ENCODE data around the gene COL6A1. TPM values are rescaled to one million over a fixed set of nuclear protein-coding genes. Genes with fewer than 3 reads are reported as not detected.

Gene COL6A1
- polyA plus RNA-seq, 1 of the 3 experiments (the other 2 are of a cell fraction), result 107 TPM

DNA sequence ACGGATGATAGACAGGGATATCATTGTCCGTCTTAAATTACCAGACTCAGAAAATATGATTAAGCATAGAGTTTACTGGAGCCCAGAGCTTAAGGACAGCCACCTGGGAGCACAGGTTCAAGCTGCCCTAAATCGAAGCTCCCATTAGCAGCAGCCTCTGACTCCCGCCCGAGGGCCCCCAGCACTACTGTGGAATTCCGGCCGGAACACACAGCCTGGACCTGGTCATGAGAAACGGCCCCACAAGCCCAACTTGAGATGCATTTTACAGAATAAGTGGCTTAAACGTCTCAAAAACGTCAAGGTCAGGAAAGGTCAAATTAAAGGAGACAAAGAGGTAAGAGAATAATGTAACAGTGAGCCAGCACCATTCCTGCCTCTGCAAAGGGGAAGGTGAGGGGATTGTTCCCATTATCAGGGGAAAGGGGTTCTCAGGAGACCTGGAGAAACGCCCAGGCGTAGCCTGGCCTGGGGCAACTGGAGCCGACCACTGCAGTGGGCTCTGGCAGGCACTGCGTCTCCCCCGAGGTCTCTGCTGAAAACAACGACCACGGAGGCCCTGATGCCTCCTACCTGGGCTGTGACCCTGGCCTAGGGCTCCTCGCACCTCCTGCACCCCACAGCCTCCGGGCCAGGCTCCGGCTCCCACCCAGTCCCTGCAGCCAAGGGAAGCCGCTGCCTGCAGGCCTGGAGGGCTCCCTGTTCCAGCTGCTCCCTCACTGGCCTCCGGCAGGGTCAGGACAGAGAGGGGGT is 11.5 kb upstream of the COL6A1 start:
- Histone ChIP-seq H3K27me3 (ENCODE audit: insufficient read depth) (no peaks in the 10 kb centered on the region), H3K4me2 (no peak overlapping the region), H3K36me3 (replicated peaks in 1 of 2; ENCODE audit: control insufficient read depth in 1 of 2, insufficient read depth in 2 of 2, low read length in 1 of 2) (no peaks in the 10 kb centered on the region), H3K79me2 (ENCODE audit: insufficient read depth) (no peaks in the 10 kb centered on the region), H3K9me2 (no peaks in the 10 kb centered on the region), H3K27ac (ENCODE audit: low read depth in 2 of 2, low read length in 1 of 2) (peak overlapping the region in 1 of 2 experiments; percentile 98; a peak in 1 of 4 replicates), H2AFZ (ENCODE audit: low read depth) (no peak overlapping the region), H3K4me1 (ENCODE audit: control insufficient read depth in 1 of 2, insufficient read depth in 2 of 2, low read depth in 1 of 2, low read length in 1 of 2) (peaks cover 19 to 51% of the 10 kb centered on the region in 2 experiments; a peak in 3 of 4 replicates), H4K20me1 (ENCODE audit: insufficient read depth) (no peaks in the 10 kb centered on the region), H3K4me3 (ENCODE audit: low read depth in 2 of 2, low read length in 1 of 2) (no peak overlapping the region; a peak in 1 of 4 replicates), H3K9ac (no peak overlapping the region), H3K9me3 (no peaks in the 10 kb centered on the region), H3F3A (replicated peaks; ENCODE audit: insufficient read depth) (peaks cover under 1% of the 10 kb centered on the region)
- no peak for TF ChIP-seq TAF1 (IDR thresholded peaks at IDR 0.05; ENCODE audit: borderline replicate concordance, low read depth, low read length)
- no peak for TF ChIP-seq NFIC (IDR thresholded peaks at IDR 0.05; ENCODE audit: borderline replicate concordance)
- TF ChIP-seq CHD2 (IDR thresholded peaks at IDR 0.05; ENCODE audit: low read length, partially characterized antibody), result no peak
- no peak for TF ChIP-seq TEAD4 (IDR thresholded peaks at IDR 0.05; ENCODE audit: borderline replicate concordance, insufficient read depth)
- no peak for TF ChIP-seq FOXM1 (IDR thresholded peaks at IDR 0.05; ENCODE audit: low read depth)
- TF ChIP-seq RXRA (IDR thresholded peaks at IDR 0.05; ENCODE audit: borderline replicate concordance, low read depth), result no peak
- no peak for TF ChIP-seq CTCF (IDR thresholded peaks at IDR 0.05)
- TF ChIP-seq MXI1 (IDR thresholded peaks at IDR 0.05; ENCODE audit: low read depth, low read length), result no peak
- DNase-seq, result no peak
- 71% methylated on average over 12 of the region's 22 CpGs for WGBS (ENCODE audit: low lambda C conversion rate)
- CTCF ChIA-PET, result interaction anchor here (0.8 to 2.3 kb wide), 15 partner anchors 11 to 414 kb away, joined by 3 to 12 read pairs (median 5); no protein-coding TSS in a partner anchor
- POLR2A ChIA-PET, result interaction anchor here (1.0 to 1.1 kb wide), 2 partner anchors 12 to 159 kb away, joined by 3 read pairs; no protein-coding TSS in a partner anchor

DNA sequence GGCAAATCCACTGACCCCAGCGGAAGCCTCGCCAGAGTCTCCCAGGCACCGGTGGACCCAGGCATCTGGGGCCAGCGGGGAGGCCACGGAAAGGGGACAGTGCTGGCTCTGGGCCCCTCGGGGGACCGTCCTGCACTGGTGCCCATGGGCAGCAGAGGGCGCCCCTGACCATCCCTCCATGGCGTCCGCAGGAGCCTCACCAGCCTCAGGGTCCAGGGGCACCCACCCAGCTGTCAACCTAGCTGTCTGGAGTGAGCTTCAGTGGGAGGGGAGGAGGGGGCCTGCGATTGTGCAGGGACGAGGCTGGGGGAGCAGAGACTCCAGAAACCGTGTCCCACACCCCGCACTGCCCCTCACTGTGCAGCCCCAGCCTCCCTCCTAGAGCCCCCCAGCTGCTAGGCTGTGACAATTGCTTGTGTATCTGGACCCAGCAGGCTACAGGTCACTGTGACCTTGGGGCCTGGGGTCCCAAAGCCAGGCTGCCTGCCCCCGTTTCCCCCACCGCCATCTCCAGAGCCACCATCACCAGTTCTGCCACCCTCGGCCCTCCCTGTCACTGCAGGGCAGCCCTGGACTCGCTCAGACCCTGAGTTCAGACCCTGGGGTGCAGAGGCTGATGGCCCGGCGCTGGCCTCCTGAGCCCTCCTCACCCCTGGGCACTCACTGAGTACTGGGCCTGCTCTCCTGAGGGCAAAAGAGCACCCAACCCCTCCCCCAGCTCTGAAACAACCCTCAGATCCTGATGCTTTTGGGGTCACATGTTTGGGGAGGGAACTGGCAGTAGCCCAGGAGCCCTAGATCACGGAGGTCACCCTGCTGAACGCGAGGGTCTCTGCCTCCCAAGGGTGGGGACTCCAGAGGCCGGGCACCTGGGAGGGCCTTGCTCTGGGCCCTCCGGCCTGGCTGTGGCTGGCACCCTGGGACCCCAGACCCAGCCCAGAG is 10.6 kb upstream of the COL6A1 start:
- no peaks in the 10 kb centered on the region for H3K79me2 ChIP-seq (ENCODE audit: insufficient read depth)
- H3K4me3 ChIP-seq (ENCODE audit: low read depth in 2 of 2, low read length in 1 of 2), result no peak overlapping the region; a peak in 1 of 4 replicates
- peak overlapping the region; percentile 7; the same call in 1 of the 2 replicates for H3K4me2 ChIP-seq
- H3K9me3 ChIP-seq, result no peaks in the 10 kb centered on the region
- no peak overlapping the region for H3K9ac ChIP-seq
- peak; percentile 90 for DNase-seq
- H3K27ac ChIP-seq (ENCODE audit: low read depth in 2 of 2, low read length in 1 of 2), result peak overlapping the region in 1 of 2 experiments; percentile 98; a peak in 2 of 4 replicates
- ChIA-PET POLR2A (interaction anchor here (0.7 to 2.5 kb wide), 11 partner anchors 10 to 355 kb away, joined by 3 to 13 read pairs (median 4); partner anchors contain the start of gene COL6A1), CTCF (interaction anchor here (0.7 to 3.5 kb wide), 26 partner anchors 8 to 415 kb away, joined by 3 to 13 read pairs (median 4); no protein-coding TSS in a partner anchor)
- H2AFZ ChIP-seq (ENCODE audit: low read depth), result no peak overlapping the region
- no peaks in the 10 kb centered on the region for H3K9me2 ChIP-seq
- H3K36me3 ChIP-seq (replicated peaks in 1 of 2; ENCODE audit: control insufficient read depth in 1 of 2, insufficient read depth in 2 of 2, low read length in 1 of 2), result no peaks in the 10 kb centered on the region
- H3F3A ChIP-seq (replicated peaks; ENCODE audit: insufficient read depth), result peaks cover 3% of the 10 kb centered on the region
- peaks cover 21 to 55% of the 10 kb centered on the region in 2 experiments; a peak in 3 of 4 replicates for H3K4me1 ChIP-seq (ENCODE audit: control insufficient read depth in 1 of 2, insufficient read depth in 2 of 2, low read depth in 1 of 2, low read length in 1 of 2)
- WGBS (ENCODE audit: low lambda C conversion rate), result 60% methylated on average over 6 of the region's 25 CpGs
- H3K27me3 ChIP-seq (ENCODE audit: insufficient read depth), result no peaks in the 10 kb centered on the region
- no peaks in the 10 kb centered on the region for H4K20me1 ChIP-seq (ENCODE audit: insufficient read depth)
- no peak for TF ChIP-seq RCOR1 (IDR thresholded peaks at IDR 0.05; ENCODE audit: low read length)
- TF ChIP-seq TAF1 (IDR thresholded peaks at IDR 0.05; ENCODE audit: borderline replicate concordance, low read depth, low read length), result no peak
- TF ChIP-seq GABPA (IDR thresholded peaks at IDR 0.05; ENCODE audit: low read depth), result no peak
- TF ChIP-seq POLR2AphosphoS5 (IDR thresholded peaks at IDR 0.05; ENCODE audit: low read depth, low read length), result no peak
- TF ChIP-seq CHD2 (IDR thresholded peaks at IDR 0.05; ENCODE audit: low read length, partially characterized antibody), result peak; percentile 58
- TF ChIP-seq, protein P1, sequence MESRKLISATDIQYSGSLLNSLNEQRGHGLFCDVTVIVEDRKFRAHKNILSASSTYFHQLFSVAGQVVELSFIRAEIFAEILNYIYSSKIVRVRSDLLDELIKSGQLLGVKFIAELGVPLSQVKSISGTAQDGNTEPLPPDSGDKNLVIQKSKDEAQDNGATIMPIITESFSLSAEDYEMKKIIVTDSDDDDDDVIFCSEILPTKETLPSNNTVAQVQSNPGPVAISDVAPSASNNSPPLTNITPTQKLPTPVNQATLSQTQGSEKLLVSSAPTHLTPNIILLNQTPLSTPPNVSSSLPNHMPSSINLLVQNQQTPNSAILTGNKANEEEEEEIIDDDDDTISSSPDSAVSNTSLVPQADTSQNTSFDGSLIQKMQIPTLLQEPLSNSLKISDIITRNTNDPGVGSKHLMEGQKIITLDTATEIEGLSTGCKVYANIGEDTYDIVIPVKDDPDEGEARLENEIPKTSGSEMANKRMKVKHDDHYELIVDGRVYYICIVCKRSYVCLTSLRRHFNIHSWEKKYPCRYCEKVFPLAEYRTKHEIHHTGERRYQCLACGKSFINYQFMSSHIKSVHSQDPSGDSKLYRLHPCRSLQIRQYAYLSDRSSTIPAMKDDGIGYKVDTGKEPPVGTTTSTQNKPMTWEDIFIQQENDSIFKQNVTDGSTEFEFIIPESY (IDR thresholded peaks at IDR 0.05; ENCODE audit: borderline replicate concordance, low read depth), result no peak
- TF ChIP-seq, protein P2, sequence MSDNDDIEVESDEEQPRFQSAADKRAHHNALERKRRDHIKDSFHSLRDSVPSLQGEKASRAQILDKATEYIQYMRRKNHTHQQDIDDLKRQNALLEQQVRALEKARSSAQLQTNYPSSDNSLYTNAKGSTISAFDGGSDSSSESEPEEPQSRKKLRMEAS (IDR thresholded peaks at IDR 0.05; ENCODE audit: low read depth), result no peak
- TF ChIP-seq RFX5 (IDR thresholded peaks at IDR 0.05; ENCODE audit: low read length), result no peak
- no peak for TF ChIP-seq EZH2phosphoT487 (IDR thresholded peaks at IDR 0.05; ENCODE audit: borderline replicate concordance, low read depth)
- no peak for TF ChIP-seq JUND (IDR thresholded peaks at IDR 0.05)
